OCI-LY1 (cell line): ENCODE data around the gene STK17A.
"Not testable (repeated sequence)": the region's sequence is repeated elsewhere in the genome, so short reads cannot be mapped to it uniquely, and the experiment has no call there.

Source experiments
- H2AFZ ChIP-seq: fragments of 200-600 bp; sonication (generic), shearing (Covaris generic); 2 replicates; pipeline ENCODE4 v1.6.0; 2014; ENCODE audit warnings: antibody characterized with exemption, mild to moderate bottlenecking, low read length
- H3F3A ChIP-seq: fragments of 200-600 bp; sonication (generic), shearing (Covaris generic); 2 replicates; pipeline ENCODE4 v1.6.0; 2014; ENCODE audit warnings: mild to moderate bottlenecking, antibody characterized with exemption, low read length, moderate library complexity; ENCODE audit not compliant: insufficient read depth
- H3K27ac ChIP-seq: fragments of 200-600 bp; sonication (generic); 2 replicates; pipeline ENCODE4 v1.5.1; 2014; ENCODE audit warnings: low read length, mixed run types, mild to moderate bottlenecking, low read depth; ENCODE audit not compliant: poor library complexity, severe bottlenecking
- H3K27me3 ChIP-seq: fragments of 200-600 bp; sonication (generic); 2 replicates; pipeline ENCODE4 v1.6.0; 2014; ENCODE audit warnings: antibody characterized with exemption, mild to moderate bottlenecking, low read length, moderate library complexity; ENCODE audit not compliant: insufficient read depth
- H3K36me3 ChIP-seq: fragments of 200-600 bp; sonication (generic); 2 replicates; pipeline ENCODE4 v1.6.1; 2014; ENCODE audit warnings: mild to moderate bottlenecking, antibody characterized with exemption, low read length, moderate library complexity, mixed read lengths; ENCODE audit not compliant: insufficient read depth
- H3K4me1 ChIP-seq: fragments of 200-600 bp; sonication (generic); 2 replicates; pipeline ENCODE4 v1.5.1; 2014; ENCODE audit warnings: mild to moderate bottlenecking, low read length, moderate library complexity; ENCODE audit not compliant: insufficient read depth, severe bottlenecking
- H3K4me2 ChIP-seq: fragments of 200-600 bp; sonication (generic), shearing (Covaris generic); 2 replicates; pipeline ENCODE4 v1.6.1; 2014; ENCODE audit warnings: low read length
- H3K4me3 ChIP-seq: fragments of 200-600 bp; sonication (generic); 2 replicates; pipeline ENCODE4 v1.5.1; 2014; ENCODE audit warnings: low read length, low read depth, mild to moderate bottlenecking, mixed read lengths; ENCODE audit not compliant: poor library complexity, severe bottlenecking
- H3K79me2 ChIP-seq: fragments of 200-600 bp; shearing (Covaris generic); 2 replicates; pipeline ENCODE4 v1.6.1; 2016; ENCODE audit warnings: mixed run types, low read length, mixed read lengths; ENCODE audit not compliant: insufficient read depth
- H3K9ac ChIP-seq: fragments of 200-600 bp; sonication (generic), shearing (Covaris generic); 2 replicates; pipeline ENCODE4 v1.6.1; 2014; ENCODE audit warnings: mild to moderate bottlenecking, low read length, mixed read lengths
- H3K9me2 ChIP-seq: fragments of 200-600 bp; sonication (generic), shearing (Covaris generic); 2 replicates; pipeline ENCODE4 v1.6.1; 2014; ENCODE audit warnings: low read depth, mild to moderate bottlenecking, low read length, mixed read lengths
- H3K9me3 ChIP-seq: fragments of 200-600 bp; shearing (Covaris generic); 2 replicates; pipeline ENCODE4 v1.6.1; 2014; ENCODE audit warnings: low read length, mixed read lengths
- H4K20me1 ChIP-seq: fragments of 200-600 bp; sonication (generic), shearing (Covaris generic); 2 replicates; pipeline ENCODE4 v1.6.0; 2016; ENCODE audit warnings: mild to moderate bottlenecking, low read length; ENCODE audit not compliant: insufficient read depth
- CTCF ChIP-seq: fragments of 200-600 bp; sonication (generic), shearing (Covaris generic); IDR thresholded peaks from 2 replicates; pipeline ENCODE4 v1.5.1; 2017; ENCODE audit warnings: mild to moderate bottlenecking, antibody characterized with exemption, low read length, moderate library complexity, mixed read lengths
- EZH2 ChIP-seq: fragments of 200-600 bp; sonication (generic), shearing (Covaris generic); IDR thresholded peaks from 2 replicates; pipeline ENCODE4 v1.8.0; 2017; ENCODE audit warnings: borderline replicate concordance, mixed run types, mild to moderate bottlenecking, antibody characterized with exemption, low read length, moderate library complexity, mixed read lengths

STK17A gene

GRCh38 chr7:43583424-43584194 is 701 bp downstream of the STK17A start:
- H3K9me3 ChIP-seq: no peaks in the 10 kb centered on the region
- H3K4me1 ChIP-seq: peaks cover 44% of the 10 kb centered on the region
- peaks cover 52% of the 10 kb centered on the region for H3K79me2 ChIP-seq
- H3K27me3 ChIP-seq: no peaks in the 10 kb centered on the region
- TF ChIP-seq EZH2 (no peak), CTCF (peak; percentile 36)
- H3F3A ChIP-seq: no peaks in the 10 kb centered on the region
- H3K4me2 ChIP-seq: peak overlapping the region; percentile 94
- peak overlapping the region; percentile 80 for H3K4me3 ChIP-seq
- H2AFZ ChIP-seq: no peak overlapping the region
- H3K9ac ChIP-seq: peak overlapping the region; percentile 86
- no peaks in the 10 kb centered on the region for H4K20me1 ChIP-seq
- peaks cover 19% of the 10 kb centered on the region for H3K36me3 ChIP-seq
- no peaks in the 10 kb centered on the region for H3K9me2 ChIP-seq
- H3K27ac ChIP-seq: peak overlapping the region; percentile 91

DNA sequence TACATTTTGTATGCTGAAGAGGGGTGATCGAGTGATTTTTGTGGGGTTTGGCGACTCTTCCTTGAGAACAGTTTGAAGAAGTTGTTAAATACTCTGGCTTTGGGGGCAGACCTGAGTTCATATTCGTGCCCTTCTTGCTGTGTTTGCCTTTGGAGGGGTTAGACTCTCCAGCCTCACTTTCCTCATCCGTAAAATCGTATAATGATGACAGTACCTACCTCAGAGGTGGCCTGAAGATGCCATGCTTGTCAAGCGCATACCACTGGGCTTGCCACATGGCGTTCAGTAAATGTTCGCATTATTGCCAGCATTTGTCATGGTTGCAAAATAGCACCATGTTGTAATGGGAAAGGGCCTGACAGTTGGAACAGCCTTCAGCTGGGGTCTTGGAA is 1.3 kb downstream of the STK17A start:
- Histone ChIP-seq H3K4me1 (peaks cover 50% of the 10 kb centered on the region), H3K79me2 (peaks cover 58% of the 10 kb centered on the region), H3K4me2 (peak overlapping the region; percentile 94), H3F3A (no peaks in the 10 kb centered on the region), H3K9me2 (no peaks in the 10 kb centered on the region), H3K9me3 (no peaks in the 10 kb centered on the region), H3K4me3 (peak overlapping the region; percentile 80), H3K27ac (peak overlapping the region; percentile 91), H3K36me3 (peaks cover 21% of the 10 kb centered on the region), H4K20me1 (no peaks in the 10 kb centered on the region), H2AFZ (no peak overlapping the region), H3K27me3 (no peaks in the 10 kb centered on the region), H3K9ac (peak overlapping the region; percentile 86)
- TF ChIP-seq EZH2 (no peak), CTCF (no peak)

GRCh38 chr7:43584733-43585132 is 1.8 kb downstream of the STK17A start:
- H3K4me3 ChIP-seq: peak overlapping the region; percentile 80
- not testable (repeated sequence) for H3K27me3 ChIP-seq, H3K9me2 ChIP-seq, H3K9me3 ChIP-seq, H3F3A ChIP-seq, H4K20me1 ChIP-seq, H2AFZ ChIP-seq
- peak overlapping the region; percentile 86 for H3K9ac ChIP-seq
- peaks cover 55% of the 10 kb centered on the region for H3K4me1 ChIP-seq
- H3K79me2 ChIP-seq: peaks cover 63% of the 10 kb centered on the region
- H3K4me2 ChIP-seq: peak overlapping the region; percentile 94
- H3K27ac ChIP-seq: peak overlapping the region; percentile 91
- peaks cover 24% of the 10 kb centered on the region for H3K36me3 ChIP-seq

GRCh38 chr7:43585562-43585961 is 2.7 kb downstream of the STK17A start:
- H3F3A ChIP-seq: no peaks in the 10 kb centered on the region
- no peaks in the 10 kb centered on the region for H3K27me3 ChIP-seq
- H3K4me1 ChIP-seq: peaks cover 62% of the 10 kb centered on the region
- peak overlapping the region; percentile 91 for H3K27ac ChIP-seq
- H3K9me2 ChIP-seq: no peaks in the 10 kb centered on the region
- peak overlapping the region; percentile 80 for H3K4me3 ChIP-seq
- no peaks in the 10 kb centered on the region for H3K9me3 ChIP-seq
- no peak overlapping the region for H2AFZ ChIP-seq
- peak overlapping the region; percentile 86 for H3K9ac ChIP-seq
- no peaks in the 10 kb centered on the region for H4K20me1 ChIP-seq
- peaks cover 31% of the 10 kb centered on the region for H3K36me3 ChIP-seq
- TF ChIP-seq EZH2 (no peak), CTCF (no peak)
- H3K79me2 ChIP-seq: peaks cover 71% of the 10 kb centered on the region
- peak overlapping the region; percentile 94 for H3K4me2 ChIP-seq
